Left ventricle myocardium inferior (tissue), 1 donor: ENCODE data around the gene DNM3. TPM values are rescaled to one million over a fixed set of nuclear protein-coding genes. Genes with fewer than 3 reads are reported as not detected.

Experiments used
- DNase-seq: peaks from one replicate; pipeline ENCODE4 v3.0.0-alpha.2; 2020
- H3K27ac ChIP-seq: fragments of 200-600 bp; replicated peaks from 2 replicates; pipeline ENCODE4 v1.8.0; 2021
- H3K27me3 ChIP-seq: fragments of 200-600 bp; 2 replicates; pipeline ENCODE4 v1.8.0; 2021; ENCODE audit warnings: low read depth
- H3K36me3 ChIP-seq: fragments of 200-600 bp; 2 replicates; pipeline ENCODE4 v1.8.0; 2021
- H3K4me1 ChIP-seq: fragments of 200-600 bp; 2 replicates; pipeline ENCODE4 v1.8.0; 2021
- H3K4me3 ChIP-seq: fragments of 200-600 bp; 2 replicates; pipeline ENCODE4 v1.8.0; 2021; ENCODE audit warnings: mild to moderate bottlenecking, moderate library complexity
- H3K9me3 ChIP-seq: fragments of 200-600 bp; replicated peaks from 2 replicates; pipeline ENCODE4 v1.8.0; 2021
- intact Hi-C: fragments of 100-400 bp; cut with micrococcal nuclease; formaldehyde crosslinking; loops from one replicate; pipeline ENCODE4 v1.11.0; 2022
- total RNA-seq: library from RNA; stranded (reverse); fragmentation: NEBNext Ultra II Directional; extraction: Animal tissue kit (Norgen Biotek cat#: 25700); gene quantifications from one replicate; pipeline ENCODE4 v1.2.1, GENCODE V29; 2021
- TF ChIP-seq, protein P1 (sequence below): fragments of 200-600 bp; IDR thresholded peaks from 2 replicates; pipeline ENCODE4 v1.8.0; 2021; ENCODE audit warnings: antibody characterized with exemption, mild to moderate bottlenecking, borderline replicate concordance
- donor health status: DM: no; HTN: yes; CAD: no; lungs with severe emphysema.

Gene DNM3
- total RNA-seq, 1 donor from 2014 or later = 1.2 TPM

DNA sequence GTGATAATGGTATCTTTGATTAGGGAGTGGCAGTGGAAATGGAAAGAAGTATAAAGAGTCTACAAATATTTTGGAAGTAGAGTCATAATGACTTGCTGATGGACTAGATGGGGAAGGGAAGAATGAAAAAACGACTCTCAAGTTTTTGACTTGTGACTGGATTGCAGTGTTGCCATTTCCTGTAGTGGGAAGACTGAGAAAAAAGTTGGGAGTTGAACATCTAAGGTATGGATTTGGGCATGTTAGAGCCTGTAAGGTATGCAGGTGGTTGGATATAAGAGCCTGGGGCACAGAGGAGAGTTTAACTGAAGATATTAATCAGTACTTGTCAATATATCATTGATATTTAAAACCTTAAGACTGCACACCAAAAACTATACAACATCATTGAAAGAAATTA lies 19.4 kb downstream of the DNM3 start:
- H3K27ac ChIP-seq = no peak overlapping the region
- TF ChIP-seq, protein P1, sequence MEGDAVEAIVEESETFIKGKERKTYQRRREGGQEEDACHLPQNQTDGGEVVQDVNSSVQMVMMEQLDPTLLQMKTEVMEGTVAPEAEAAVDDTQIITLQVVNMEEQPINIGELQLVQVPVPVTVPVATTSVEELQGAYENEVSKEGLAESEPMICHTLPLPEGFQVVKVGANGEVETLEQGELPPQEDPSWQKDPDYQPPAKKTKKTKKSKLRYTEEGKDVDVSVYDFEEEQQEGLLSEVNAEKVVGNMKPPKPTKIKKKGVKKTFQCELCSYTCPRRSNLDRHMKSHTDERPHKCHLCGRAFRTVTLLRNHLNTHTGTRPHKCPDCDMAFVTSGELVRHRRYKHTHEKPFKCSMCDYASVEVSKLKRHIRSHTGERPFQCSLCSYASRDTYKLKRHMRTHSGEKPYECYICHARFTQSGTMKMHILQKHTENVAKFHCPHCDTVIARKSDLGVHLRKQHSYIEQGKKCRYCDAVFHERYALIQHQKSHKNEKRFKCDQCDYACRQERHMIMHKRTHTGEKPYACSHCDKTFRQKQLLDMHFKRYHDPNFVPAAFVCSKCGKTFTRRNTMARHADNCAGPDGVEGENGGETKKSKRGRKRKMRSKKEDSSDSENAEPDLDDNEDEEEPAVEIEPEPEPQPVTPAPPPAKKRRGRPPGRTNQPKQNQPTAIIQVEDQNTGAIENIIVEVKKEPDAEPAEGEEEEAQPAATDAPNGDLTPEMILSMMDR = no peak
- H3K4me1 ChIP-seq = no peaks in the 10 kb centered on the region
- H3K9me3 ChIP-seq = peaks cover 15% of the 10 kb centered on the region
- H3K36me3 ChIP-seq = no peaks in the 10 kb centered on the region
- H3K4me3 ChIP-seq = no peak overlapping the region
- DNase-seq = no peak
- intact Hi-C loops = no loop called here
- no peaks in the 10 kb centered on the region for H3K27me3 ChIP-seq

DNA sequence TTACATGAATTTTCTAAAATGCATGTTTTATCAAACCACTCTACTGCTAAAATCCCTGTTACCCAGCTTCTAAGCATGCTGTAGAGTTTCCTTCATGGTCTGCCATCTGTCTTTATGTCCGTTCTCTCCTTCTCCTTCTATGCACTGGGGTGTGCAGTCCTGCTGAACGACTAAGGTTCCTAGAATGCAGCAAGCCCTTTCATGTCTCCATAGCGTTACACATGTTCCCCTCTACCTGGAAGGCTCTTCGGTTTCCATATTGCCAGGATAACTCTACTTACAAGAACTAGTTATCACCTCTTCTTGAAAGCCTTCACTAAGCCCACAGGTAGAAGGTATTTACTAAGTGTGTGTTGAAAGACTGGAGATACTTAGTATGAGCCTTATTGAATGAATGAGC lies 22.2 kb downstream of the DNM3 start:
- TF ChIP-seq, protein P1 = no peak
- Histone ChIP-seq H3K9me3 (no peaks in the 10 kb centered on the region), H3K36me3 (no peaks in the 10 kb centered on the region), H3K27ac (no peak overlapping the region), H3K27me3 (no peaks in the 10 kb centered on the region), H3K4me3 (no peak overlapping the region), H3K4me1 (peaks cover 7% of the 10 kb centered on the region)
- intact Hi-C loops = no loop called here
- DNase-seq = no peak

DNA sequence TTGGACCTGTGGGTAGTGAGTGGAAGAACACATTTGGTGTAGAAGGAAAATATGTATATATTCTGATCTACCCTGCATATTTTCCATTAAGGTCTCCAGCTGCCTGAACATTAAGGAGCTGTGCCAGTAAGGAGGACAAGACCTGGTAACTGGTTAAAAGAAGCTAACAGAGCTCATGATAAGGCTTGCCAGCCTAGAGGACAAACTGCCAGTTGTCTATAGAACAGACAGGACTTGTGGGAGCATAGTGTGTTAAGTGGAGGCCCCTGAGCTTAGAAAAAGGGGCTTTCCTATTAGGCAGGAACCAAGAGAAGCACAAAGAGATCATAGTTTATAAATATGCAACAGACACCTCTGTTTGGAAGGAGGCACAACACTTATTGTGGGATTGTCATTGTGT lies 23.0 kb downstream of the DNM3 start:
- Histone ChIP-seq H3K4me1 (peaks cover 15% of the 10 kb centered on the region), H3K27me3 (no peaks in the 10 kb centered on the region), H3K27ac (no peak overlapping the region), H3K4me3 (no peak overlapping the region), H3K9me3 (no peaks in the 10 kb centered on the region), H3K36me3 (no peaks in the 10 kb centered on the region)
- intact Hi-C loops = no loop called here
- no peak for DNase-seq
- TF ChIP-seq, protein P1 = no peak

DNA sequence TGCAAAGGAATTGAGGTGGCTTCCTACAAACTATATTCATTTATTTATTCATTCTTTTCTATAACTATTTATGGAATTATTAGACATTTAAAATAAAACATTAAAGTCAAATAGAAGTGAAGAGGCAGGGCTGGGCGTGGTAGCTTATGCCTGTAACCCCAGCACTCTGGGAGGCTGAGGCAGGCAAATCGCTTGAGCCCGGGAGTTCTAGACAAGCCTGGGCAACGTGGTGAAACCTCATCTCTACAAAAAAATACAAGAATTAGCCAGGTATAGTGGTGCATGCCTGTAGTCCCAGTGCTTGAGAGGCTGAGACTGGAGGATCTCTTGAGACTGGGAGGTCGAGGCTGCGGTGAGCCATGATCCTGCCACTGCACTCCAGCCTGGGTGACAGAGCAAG lies 23.8 kb downstream of the DNM3 start:
- Histone ChIP-seq H3K27ac (no peak overlapping the region), H3K9me3 (no peaks in the 10 kb centered on the region), H3K36me3 (no peaks in the 10 kb centered on the region), H3K4me1 (peaks cover 15% of the 10 kb centered on the region), H3K27me3 (no peaks in the 10 kb centered on the region), H3K4me3 (no peak overlapping the region)
- no peak for DNase-seq
- intact Hi-C loops = no loop called here
- TF ChIP-seq, protein P1 = no peak

DNA sequence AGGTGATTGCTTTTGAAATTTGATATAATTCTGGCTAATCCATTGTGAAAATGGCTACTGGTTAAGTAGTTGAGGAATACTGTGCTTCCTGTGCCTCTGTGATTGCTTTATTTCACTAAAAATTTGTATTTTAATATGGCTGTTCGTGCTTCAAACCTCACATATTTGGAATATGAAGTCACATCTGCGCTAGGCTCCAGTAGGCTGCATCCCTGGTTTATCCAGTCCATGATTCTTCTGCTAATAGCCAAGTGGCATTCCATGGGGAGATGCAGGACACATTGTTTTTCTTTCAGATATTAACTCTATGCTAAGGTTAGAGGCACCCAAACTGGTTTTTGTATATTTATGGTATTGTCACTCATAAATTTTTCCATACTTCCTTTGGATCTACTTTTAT lies 25.9 kb downstream of the DNM3 start:
- Histone ChIP-seq H3K4me1 (peaks cover 15% of the 10 kb centered on the region), H3K4me3 (no peak overlapping the region), H3K9me3 (no peaks in the 10 kb centered on the region), H3K36me3 (no peaks in the 10 kb centered on the region), H3K27me3 (no peaks in the 10 kb centered on the region), H3K27ac (no peak overlapping the region)
- DNase-seq = no peak
- intact Hi-C loops = no loop called here
- TF ChIP-seq, protein P1 = no peak
